GM19467 (cell line): Measurements from ENCODE around the gene SPSB1.
A peak's percentile ranks its signal among the peaks of the same experiment; 100 is the strongest.
"Not testable (repeated sequence)": the region's sequence is repeated elsewhere in the genome, so short reads cannot be mapped to it uniquely, and the experiment has no call there.

Experiments
- ATAC-seq: cut with Tn5 transposase; IDR thresholded peaks from one replicate; pipeline ENCODE4 v1.9.1; 2021; ENCODE audit warnings: mild to moderate bottlenecking, moderate library complexity; ENCODE audit not compliant: unreplicated experiment

SPSB1 gene

DNA sequence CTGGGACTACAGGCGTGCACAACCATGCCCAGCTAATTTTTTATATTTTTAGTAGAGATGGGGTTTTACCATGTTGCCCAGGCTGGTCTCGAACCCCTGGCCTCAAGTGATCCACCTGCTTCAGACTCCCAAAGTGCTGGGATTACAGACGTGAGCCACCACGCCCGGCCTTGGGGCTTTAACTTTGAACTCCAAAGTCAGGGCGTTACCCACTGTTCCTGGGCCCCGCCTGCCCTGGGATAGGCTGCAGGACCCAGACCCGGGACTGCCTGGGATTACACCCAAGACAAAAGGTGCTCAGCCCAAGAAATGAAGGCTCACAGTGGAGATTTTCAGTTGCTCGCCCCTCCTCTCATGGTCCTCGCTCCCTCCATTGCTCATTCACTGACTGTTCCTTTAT, 92.7 kb downstream of the SPSB1 start:
- ATAC-seq, result not testable (repeated sequence)

DNA sequence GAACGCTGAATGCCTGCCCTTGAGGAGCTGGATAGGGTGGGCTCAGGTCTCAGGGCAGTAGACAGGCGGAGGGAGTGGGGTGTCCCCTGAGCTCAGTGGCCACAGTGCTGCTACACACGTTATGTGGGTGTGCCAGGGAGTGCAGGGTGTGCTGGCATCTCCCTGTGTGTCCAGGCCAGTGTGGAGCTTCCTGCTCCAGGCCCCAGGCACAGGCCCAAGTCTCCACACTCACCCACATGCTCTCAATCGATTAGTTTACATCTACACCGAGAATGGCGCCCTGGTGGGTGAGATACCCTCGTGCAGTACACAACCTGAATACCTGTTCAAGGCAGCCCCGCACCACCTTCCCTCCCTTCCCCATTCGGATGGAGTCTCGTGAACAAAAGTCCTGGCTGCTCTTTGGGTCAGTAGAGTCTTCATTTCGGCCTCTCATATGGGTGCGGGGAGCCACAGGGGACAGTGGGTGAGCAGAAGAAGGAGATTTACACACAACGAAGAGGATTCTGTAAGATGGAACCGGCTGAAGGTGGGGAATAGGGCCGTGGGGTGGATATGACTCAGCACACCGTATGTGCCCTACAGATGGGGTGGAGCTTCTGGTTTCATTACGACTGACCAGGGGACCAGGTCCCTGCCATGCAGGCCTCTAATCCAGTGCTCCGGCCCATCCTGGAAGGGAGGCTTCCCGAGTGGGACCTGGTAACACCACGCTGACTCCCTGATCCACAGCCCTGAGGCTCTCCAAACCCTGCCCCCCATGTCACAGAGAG, 93.3 kb downstream of the SPSB1 start:
- no peak for ATAC-seq

DNA sequence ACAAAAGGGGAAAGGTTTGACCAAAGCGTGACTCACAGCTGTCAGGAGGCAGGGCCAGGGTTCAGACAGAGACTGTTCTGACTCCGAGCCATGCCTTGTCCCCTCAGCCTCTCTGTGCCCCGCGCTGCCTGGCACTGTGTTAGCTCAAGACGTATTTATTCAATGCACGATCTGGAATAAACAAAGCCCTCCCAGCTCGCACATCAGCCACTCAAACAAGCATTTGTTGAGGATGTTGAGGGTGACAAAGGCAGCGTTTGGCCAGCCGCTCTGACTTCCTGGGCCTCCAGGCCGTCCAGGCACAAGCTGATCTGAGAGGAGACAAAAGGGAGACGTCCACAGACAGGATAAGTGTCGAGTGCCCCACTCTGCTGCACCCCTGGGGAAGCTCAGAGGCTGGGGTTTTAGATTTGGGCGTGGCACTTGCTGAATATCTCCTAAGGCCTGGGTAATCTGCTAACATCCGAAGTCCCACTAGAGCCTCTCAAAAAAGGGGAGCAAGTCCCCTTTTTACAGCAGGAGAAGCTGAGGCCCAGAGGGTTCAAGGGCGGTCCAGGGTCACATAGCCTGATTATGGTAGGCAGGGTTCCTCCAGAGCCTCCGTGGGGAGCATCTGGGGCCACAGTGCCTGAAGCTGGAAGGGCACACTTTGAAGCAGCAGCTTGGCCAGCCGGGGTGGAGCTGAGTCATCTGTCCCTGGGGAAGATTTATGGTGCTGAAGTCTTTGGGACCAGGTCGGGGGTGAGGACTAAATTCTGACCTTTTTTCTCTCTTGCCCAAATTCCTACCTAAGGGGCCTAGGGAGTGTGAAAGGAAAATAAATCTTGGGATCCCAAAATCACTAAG, 95.9 kb downstream of the SPSB1 start:
- no peak for ATAC-seq

DNA sequence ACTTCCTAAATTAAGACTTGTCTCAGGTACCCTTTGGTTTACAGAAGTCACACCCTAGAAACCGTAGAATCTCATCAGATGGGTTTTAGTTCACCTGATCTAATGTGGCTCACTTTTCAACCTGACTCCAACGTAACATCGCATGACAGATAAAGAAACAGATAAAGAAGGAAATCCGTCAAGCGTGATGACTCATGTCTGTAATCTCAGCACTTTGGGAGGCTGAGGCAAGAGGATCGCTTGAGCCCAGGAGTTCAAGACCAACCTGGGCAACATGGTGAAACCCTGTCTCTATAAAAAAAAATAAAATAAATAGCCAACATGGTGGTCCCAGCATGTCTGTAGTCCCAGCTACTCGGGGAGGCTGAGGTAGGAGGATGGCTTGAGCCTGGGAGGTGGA, 97.3 kb downstream of the SPSB1 start:
- ATAC-seq, result no peak

DNA sequence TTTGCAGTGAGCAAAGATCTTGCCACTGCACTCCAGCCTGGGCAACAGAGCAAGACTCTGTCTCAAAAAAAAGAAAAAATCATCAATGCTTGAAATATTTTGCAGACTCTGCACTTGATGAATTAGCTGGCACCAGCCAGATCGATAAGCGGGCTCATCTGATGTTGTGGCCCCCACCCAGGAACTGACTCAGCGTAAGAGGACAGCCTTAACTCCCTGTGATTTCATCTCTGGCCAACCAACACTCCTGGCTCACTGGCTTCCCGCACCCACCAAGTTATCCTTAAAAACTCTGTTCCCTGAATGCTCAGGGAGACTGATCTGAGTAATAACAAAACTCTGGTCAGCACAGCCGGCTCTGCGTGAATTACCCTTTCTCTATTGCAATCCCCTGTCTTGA, 98.9 kb downstream of the SPSB1 start:
- ATAC-seq, result no peak

DNA sequence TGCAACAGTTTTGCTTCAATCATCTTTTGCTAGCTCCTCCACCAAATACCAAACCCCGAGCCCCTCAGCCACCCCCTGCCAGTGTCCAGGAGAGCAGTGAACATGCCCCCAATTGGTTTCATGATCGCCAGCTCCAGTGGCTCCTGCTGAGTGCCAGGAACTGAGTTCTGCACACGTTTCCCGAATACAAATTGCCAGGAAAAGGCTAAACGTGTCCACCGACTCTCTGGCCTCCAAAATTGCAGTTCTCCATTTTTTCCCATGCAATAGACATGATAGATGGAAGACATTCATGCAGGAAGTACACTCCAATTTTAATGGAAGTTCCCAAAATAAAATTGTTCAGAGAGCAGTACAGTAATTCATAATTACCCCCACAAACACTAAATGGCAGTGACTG, 101.3 kb downstream of the SPSB1 start:
- ATAC-seq, result no peak

DNA sequence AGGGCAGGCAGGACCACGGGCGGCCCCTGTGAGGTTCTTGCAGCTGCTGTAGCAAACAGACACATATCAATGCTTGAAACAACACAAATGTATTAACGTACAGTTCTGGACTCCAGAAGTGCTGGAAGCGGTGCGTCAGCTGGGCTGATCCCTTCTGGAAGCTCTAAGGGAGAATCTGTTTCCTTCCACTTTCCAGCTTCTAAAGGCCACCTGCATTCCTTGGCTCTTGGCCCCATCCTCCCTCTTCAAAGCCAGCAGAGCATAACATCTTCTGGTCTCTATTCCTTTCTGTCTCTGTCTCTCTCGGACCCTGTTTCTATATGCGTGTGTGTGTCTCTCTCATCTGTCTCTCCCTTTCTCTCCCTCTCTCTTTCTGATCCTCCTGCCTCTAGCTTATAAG, 102.3 kb downstream of the SPSB1 start:
- no peak for ATAC-seq

DNA sequence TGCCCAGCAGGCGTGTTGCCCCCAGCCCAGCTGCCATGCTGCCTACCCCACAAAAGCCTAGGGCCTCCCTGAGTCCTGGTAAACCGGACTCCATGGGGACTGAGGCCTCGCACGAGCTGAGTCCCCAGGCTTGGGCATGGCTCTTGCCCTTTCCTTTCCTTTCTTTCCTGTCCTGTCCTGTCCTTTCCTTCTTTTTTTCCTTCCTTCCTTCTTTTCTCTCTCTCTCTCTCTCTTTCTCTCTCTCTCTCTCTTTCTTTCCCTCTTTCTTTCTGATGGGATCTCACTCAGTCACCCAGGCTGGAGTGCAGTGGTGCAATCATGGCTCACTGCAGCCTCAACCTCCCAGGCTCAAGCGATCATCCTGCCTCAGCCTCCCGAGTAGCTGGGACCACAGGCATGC, 104.4 kb downstream of the SPSB1 start:
- no peak for ATAC-seq

DNA sequence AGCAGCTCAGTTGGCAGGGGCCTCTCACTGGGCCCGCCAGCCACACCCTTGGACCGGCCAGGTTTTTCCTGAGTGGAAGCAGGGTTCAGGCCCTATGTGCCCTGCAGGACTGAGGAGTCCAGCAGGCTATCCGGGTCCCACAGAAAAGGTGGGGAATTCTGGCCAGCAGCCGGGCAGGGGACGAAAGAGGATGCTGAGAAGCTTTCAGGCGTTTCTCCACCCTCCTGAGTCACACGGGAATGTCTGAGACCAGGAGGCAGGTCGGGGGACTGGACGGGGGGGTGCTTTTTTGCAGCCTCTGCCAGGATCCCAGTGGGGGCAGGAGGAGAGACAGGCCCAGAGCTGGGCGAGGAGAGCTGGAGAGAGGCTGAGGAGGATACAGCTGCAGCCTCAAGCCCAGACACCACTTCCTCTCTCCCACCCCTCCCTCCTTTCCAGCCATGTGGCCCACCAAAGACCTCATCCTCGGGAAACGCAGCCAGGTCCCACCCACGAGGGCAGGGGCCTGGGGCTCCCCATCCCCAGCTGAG, 105.4 kb downstream of the SPSB1 start:
- ATAC-seq, result no peak

DNA sequence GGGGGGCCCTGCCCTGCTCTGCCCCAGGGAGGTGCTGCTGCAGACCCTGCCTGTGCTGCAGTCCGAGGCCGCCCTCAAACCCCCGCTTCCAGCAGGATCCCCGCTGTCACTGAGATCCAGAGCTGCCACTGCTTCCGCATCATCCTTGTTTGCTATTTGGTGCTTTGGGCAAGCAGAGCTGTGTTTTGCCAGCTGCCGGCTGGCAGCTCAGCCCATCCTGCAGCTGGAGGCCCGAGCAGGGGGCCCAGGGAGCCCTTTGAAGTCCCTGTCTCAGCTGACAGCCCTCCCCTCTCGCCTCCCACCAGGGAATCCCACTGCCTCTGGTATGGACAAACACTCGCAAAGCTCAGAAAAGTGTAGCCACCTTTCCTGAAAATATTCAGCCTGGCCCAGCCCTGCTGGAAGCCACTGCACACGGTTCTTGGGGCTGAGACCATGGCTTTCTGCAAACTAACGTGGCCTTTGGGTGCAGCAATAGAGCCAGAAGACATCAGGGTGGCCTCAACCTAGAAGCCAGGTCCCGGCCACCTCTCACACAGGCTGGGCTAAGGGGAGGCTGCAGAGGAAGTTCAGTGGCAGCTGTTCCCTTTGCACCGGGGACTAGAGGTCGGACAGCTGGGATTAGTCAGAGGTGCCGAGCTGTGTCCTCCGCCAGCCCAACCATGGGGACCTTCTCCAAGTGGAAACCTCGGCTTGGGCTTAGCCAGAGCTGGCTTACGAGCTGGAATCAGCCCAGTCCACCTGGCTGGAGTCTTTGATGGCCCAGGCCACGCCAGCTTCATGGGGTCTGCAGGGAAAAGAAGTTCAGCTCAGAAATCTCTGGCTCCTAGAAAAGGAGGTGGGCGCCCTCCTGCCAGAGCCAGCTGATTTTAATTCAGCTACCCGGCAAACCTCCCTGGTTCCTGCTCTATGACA, 107.1 kb downstream of the SPSB1 start:
- no peak for ATAC-seq

DNA sequence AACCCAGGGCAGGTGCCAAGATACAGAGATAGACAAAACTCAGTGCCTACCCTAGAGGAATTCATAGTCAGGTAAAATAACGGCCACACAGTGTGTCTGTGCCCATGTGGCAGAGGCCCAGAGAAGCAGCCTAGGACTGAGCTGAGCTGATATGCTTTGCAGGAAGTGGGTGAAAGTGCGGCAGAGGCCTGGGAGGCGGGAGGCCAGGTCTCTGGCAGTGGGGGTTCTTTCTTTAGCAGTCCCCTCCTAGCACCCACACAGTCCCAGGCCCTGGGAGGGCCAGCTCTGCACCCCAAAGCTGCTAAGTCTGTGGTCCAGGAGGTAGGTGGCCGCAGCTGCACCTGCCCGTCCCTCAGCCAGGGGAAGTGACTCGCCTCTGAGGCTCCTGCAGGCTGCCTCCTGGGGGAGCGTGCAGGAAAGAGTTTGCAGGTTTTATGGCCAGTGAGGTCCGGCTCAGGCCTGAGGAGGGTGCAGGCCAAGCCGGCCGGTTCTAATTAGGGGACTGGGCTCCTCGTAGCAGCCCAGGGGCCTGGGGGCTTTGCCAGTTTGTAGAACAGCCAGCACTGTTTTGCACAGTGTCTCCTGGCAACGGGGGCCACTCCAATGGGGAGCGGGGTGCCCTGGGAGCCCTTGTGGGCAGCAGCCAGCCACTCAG, 107.9 kb downstream of the SPSB1 start:
- no peak for ATAC-seq

DNA sequence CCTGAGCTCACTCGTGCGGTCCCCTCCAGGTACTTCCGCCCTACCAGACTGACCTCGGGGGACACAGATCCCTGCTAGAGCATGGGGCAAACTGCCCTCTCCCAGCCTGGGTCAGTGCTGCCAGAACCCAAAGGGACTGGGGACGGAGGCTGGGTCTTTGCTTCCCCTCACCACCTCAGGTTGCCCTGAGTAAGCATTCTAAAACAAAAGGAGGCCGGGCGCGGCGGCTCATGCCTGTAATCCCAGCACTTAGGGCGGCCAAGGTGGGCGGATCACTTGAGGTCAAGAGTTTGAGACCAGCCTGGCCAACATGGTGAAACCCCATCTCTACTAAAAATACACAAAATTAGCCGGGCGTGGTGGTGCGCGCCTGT, 108.4 kb downstream of the SPSB1 start:
- ATAC-seq, result no peak

DNA sequence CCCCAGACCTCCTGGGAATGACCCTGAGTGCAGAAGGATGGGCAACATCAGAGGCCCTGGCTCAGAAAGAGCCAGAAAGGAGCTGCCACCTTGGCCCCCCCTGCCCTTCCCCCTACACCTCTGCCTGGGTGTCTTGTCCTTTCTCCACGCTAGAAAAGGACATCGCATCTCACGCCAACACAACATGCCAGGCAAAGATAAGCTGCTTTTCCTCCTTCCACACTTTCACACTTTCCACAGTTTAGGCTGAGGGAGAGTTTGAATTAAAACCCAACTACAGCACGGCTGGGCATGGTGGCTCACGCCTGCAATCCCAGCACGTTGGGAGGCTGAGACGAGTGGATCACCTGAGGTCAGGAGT, 109.5 kb downstream of the SPSB1 start:
- no peak for ATAC-seq

DNA sequence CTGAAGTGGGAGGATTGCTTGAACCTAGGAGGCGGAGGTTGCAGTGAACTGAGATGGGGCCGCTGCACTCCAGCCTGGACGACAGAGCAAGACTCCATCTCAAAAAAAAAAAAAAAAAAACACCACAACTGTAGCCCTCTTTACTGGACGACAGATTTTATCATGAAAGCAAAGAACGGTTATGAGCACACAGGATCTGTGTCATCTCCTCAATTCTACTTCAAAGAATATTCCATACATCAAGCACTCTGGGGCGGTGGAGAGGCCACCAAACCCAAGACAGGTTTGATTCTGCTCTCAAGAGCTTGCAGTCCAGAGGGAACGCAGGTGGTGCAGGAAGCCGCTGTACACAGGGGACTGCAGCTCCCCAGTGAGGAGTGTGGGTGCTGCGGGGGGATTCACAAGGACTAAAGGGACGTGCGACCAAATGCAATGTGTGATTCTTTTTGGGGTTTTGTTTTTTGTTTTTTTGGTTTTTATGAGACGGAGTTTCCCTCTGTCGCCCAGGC, 110.1 kb downstream of the SPSB1 start:
- no peak for ATAC-seq

DNA sequence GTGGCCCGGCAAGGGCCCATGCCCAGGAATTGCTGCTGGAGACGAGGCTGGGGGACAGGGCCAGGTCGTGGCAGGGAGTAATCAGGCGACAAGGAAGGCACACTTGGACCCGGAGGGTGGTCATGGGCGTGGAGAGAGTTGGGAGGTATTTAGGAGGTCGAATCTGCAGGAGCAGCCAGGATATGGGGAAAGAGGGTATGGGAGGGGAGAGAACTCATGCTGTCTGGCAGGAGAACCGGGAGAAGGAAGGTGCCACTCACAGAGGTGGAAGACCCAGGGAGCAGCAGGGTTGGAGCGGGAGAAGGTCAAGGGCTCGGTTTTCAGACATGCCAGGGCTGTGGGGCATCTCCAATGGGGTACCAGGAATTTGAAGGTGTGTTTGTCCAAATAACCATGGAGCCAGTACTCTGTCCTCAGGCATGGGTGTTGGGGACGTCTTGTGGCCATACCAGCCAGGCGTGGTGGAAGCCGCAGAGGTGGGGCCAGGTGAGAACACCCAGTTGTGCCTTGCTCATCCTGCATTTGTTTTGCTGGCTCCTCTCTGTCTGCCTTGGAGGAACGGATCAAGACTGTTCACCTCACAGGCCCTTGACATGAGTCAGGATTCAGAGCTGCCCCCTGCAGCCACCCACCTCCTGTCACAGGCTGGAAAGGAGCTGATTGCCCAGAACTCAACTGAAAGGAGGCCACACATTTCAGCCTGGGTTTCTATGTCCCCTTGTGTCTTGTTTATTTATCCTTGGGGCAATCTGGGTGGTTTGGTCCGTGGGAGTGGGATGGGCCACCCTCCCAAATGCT, 111.6 kb downstream of the SPSB1 start:
- no peak for ATAC-seq

DNA sequence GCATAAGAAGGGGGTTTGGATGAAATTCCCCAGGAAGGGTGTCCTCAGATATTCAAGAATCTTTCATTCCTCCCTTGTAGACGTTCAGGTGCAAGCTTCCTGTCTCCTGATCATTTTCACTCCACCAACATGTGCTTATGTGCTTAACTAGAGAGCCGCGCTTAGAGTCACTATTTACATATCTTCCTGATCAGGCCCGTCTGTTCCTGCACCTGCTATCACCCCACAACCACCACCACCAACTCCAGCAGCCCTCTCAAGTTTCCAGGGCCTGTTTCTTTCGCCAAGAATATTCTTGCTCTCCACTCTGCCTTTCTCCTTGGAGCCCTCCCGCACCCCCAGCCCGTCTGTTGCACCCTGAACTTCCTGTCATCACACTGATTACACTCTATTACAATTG, 113.4 kb downstream of the SPSB1 start:
- no peak for ATAC-seq

DNA sequence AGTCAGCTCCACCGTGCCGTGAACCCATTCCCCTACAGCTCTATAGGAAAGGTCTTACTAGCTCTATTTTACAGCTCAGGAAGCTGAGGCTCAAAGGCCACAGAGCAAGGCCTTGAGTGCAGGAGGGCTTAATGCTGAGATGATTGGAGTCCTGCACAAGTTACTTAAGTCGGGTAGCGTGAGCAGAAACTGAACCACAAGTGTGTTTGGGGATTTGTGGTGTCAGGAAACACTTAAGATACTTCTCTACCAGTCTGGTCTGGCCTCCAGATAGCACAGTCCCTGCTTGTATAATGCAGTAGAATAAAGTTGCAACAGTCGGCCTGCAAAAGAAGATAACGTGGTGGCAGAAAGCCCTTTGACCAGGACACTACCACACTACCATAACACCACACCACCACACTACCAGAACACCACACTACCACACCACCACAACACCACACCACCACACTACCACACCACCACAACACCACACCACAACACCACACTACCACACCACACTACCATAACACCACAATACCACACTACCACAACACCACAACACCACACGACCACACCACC, 118.1 kb downstream of the SPSB1 start:
- no peak for ATAC-seq

DNA sequence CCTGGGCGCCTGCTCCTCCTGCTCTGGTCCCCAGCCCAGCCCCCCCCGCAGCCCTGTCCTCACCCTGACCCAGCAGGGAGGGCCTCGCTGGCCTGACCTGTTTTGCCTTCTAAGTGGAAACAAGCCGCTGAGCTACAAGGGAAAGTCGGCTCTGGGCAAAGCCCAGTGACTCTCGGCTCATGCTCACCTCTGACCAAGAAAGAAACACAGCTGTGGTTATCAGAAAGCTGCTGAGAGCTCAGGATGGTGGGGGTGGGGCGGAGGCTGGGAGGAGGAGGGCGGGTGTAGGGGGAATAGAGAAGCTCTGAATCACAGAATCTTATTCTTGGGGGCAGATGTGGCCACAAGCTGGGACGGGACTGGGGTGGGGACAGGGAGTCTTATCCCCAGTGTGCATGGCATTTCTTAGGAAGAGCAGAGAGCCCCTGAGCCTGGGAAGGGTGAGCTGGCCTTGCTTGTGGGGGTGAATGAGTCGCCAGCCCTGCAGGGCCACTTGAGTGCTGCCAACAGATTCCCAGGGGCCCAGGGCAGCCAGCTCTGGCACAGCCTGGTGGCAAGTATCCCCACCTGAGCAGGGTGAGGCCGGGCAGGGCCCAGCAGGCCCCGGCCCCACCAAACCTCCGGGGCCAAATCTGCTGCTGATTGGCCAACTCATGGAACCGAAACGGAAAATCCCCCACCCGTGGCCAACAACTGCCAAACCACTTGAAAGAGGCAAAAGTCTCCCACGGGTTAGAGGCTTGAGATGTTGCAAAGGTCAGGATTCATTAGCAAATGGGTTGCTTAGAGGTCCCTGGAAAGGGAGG, 120.6 kb downstream of the SPSB1 start:
- peak; percentile 59 for ATAC-seq

DNA sequence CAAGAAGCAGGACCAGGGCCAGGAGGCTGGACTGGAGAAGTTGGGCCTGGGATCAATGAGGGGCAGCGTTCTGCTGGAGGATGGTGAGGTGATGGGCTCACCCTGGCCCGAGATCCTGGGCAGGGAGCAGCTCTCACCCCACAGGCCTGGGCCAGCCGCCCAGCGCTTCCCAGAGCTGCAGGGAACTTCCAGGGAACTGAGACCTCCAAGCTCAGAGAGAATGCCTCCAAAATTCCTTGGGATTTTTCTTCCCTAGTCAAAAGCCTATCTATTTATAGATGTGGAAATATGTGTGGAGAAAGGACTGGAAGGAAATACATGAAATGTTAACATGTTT, 121.2 kb downstream of the SPSB1 start:
- ATAC-seq, result no peak
